ENCODE data around the gene RAB11FIP4.

Gene RAB11FIP4

DNA sequence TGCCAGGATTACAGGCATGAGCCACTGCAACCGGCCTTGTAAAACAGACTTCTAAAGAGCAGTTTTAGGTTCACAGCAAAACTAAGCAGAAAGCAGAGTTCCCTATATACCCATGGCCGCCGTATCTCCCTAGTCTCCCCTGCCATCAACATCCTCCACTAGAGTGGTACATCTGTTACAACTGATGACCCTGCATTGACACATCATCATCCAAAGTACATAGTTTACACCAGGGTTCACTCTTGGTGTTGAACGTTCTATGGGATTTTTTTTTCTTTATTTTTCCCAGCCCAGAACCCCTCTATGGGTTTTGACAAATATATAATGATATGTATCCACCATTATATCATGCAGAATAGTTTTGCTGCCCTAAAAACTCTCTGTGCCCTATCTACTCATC, 155.2 kb downstream of the RAB11FIP4 start:
- H3K36me3 ChIP-seq (ENCODE audit: control insufficient read depth, insufficient read depth, low read length), result no peaks in the 10 kb centered on the region
- H3K27me3 ChIP-seq (ENCODE audit: control insufficient read depth, insufficient read depth, low read length), result peaks cover 6% of the 10 kb centered on the region
- no peaks in the 10 kb centered on the region for H3K4me1 ChIP-seq (ENCODE audit: control insufficient read depth, insufficient read depth, low read length)
- no peaks in the 10 kb centered on the region for H3K9me3 ChIP-seq (ENCODE audit: control insufficient read depth, insufficient read depth, low read length)
- H3K4me3 ChIP-seq (ENCODE audit: low read depth, low read length), result no peak overlapping the region
- no peak overlapping the region for H3K27ac ChIP-seq (ENCODE audit: low read depth, low read length)
- no peak overlapping the region for H3K9ac ChIP-seq (ENCODE audit: low read depth, low read length)

GRCh38 chr17:31548709-31549108, 157.2 kb downstream of the RAB11FIP4 start:
- Histone ChIP-seq H3K9me3 (ENCODE audit: control insufficient read depth, insufficient read depth, low read length) (no peaks in the 10 kb centered on the region), H3K27ac (ENCODE audit: low read depth, low read length) (no peak overlapping the region), H3K36me3 (ENCODE audit: control insufficient read depth, insufficient read depth, low read length) (no peaks in the 10 kb centered on the region), H3K9ac (ENCODE audit: low read depth, low read length) (peak overlapping the region; percentile 80), H3K4me3 (ENCODE audit: low read depth, low read length) (peak overlapping the region; percentile 97), H3K27me3 (ENCODE audit: control insufficient read depth, insufficient read depth, low read length) (peaks cover 17% of the 10 kb centered on the region), H3K4me1 (ENCODE audit: control insufficient read depth, insufficient read depth, low read length) (no peaks in the 10 kb centered on the region)

- Histone ChIP-seq H3K4me3 (ENCODE audit: low read depth, low read length) (peak overlapping the region; percentile 97), H3K4me1 (ENCODE audit: control insufficient read depth, insufficient read depth, low read length) (no peaks in the 10 kb centered on the region), H3K9ac (ENCODE audit: low read depth, low read length) (peak overlapping the region; percentile 80), H3K9me3 (ENCODE audit: control insufficient read depth, insufficient read depth, low read length) (no peaks in the 10 kb centered on the region), H3K27me3 (ENCODE audit: control insufficient read depth, insufficient read depth, low read length) (peaks cover 22% of the 10 kb centered on the region), H3K27ac (ENCODE audit: low read depth, low read length) (peak overlapping the region; percentile 82), H3K36me3 (ENCODE audit: control insufficient read depth, insufficient read depth, low read length) (no peaks in the 10 kb centered on the region)
Observed at GRCh38 chr17:31549121-31549524, 157.6 kb downstream of the RAB11FIP4 start.

DNA sequence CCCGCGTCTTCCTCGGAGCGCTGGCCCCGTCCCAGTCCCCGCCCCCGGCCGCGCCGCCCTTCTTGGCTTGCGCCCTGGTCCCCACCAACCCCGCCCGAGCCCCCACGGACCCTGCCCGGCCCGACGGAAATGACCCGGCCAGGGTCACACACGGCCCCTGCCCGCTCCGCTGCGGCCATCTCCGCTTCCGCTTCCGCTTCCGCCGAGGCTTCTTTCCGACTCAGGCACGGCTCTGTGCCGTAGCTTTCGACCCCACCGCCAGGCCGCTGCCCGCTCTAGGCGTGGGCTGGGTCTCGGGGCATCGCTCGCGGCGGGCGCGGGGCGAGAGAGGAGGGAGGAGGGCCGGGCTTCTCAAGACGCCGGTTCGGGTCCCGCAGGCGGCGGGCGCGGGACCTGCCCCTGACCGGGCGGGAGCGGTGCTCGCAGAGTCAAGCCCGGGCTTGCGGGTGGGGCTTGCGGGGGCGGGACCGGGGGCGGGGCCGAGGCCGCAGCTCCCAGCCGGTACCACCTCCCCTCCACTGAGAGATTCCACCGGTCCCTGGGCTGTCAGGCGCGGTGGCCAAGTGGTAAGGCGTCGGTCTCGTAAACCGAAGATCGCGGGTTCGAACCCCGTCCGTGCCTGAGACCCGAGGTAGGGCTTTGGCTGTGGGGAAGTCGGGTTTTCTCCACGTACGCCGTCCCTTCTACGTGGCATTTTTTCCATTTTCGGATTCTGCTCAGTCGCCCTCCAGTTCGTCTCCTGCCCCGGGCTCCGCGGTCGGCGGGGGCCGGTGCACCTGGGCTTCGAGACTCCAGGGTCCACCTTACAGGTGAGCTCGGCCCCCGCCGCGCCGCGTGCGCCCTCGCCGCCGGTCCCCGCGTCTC, 158.3 kb downstream of the RAB11FIP4 start:
- H3K9me3 ChIP-seq (ENCODE audit: control insufficient read depth, insufficient read depth, low read length), result no peaks in the 10 kb centered on the region
- H3K4me1 ChIP-seq (ENCODE audit: control insufficient read depth, insufficient read depth, low read length), result no peaks in the 10 kb centered on the region
- peak overlapping the region; percentile 82 for H3K27ac ChIP-seq (ENCODE audit: low read depth, low read length)
- peak overlapping the region; percentile 80 for H3K9ac ChIP-seq (ENCODE audit: low read depth, low read length)
- peak overlapping the region; percentile 97 for H3K4me3 ChIP-seq (ENCODE audit: low read depth, low read length)
- H3K27me3 ChIP-seq (ENCODE audit: control insufficient read depth, insufficient read depth, low read length), result peaks cover 27% of the 10 kb centered on the region
- H3K36me3 ChIP-seq (ENCODE audit: control insufficient read depth, insufficient read depth, low read length), result no peaks in the 10 kb centered on the region

GRCh38 chr17:31550389-31551056, 159.0 kb downstream of the RAB11FIP4 start:
- Histone ChIP-seq H3K27ac (ENCODE audit: low read depth, low read length) (no peak overlapping the region), H3K36me3 (ENCODE audit: control insufficient read depth, insufficient read depth, low read length) (no peaks in the 10 kb centered on the region), H3K9ac (ENCODE audit: low read depth, low read length) (no peak overlapping the region), H3K27me3 (ENCODE audit: control insufficient read depth, insufficient read depth, low read length) (peaks cover 35% of the 10 kb centered on the region), H3K4me3 (ENCODE audit: low read depth, low read length) (peak overlapping the region; percentile 74), H3K9me3 (ENCODE audit: control insufficient read depth, insufficient read depth, low read length) (no peaks in the 10 kb centered on the region), H3K4me1 (ENCODE audit: control insufficient read depth, insufficient read depth, low read length) (no peaks in the 10 kb centered on the region)

DNA sequence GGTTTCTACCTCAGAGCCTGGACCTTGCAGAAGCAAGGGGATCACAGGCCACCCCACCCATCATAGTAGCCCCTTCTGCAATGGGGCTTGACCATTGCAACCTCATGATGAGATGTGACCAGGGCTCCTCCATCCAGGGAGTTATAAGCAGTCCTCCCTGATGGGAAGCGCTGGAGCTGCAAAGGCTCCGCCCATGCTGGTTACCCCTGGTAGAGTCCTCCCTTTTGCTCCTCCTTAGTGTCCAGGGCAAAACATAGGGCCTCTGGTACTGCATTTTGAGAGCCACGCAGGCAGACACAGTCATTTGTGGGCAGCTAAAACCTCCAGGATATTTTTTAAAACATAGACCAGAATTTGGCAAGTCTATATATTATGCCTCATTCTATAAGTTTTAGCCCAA, 161.1 kb downstream of the RAB11FIP4 start:
- peaks cover 3% of the 10 kb centered on the region; the same call in 1 of the 2 replicates for H3K4me1 ChIP-seq (ENCODE audit: control insufficient read depth, insufficient read depth, low read length)
- H3K27ac ChIP-seq (ENCODE audit: low read depth, low read length), result no peak overlapping the region
- H3K27me3 ChIP-seq (ENCODE audit: control insufficient read depth, insufficient read depth, low read length), result peaks cover 48% of the 10 kb centered on the region
- no peak overlapping the region for H3K4me3 ChIP-seq (ENCODE audit: low read depth, low read length)
- no peaks in the 10 kb centered on the region for H3K36me3 ChIP-seq (ENCODE audit: control insufficient read depth, insufficient read depth, low read length)
- no peaks in the 10 kb centered on the region for H3K9me3 ChIP-seq (ENCODE audit: control insufficient read depth, insufficient read depth, low read length)
- H3K9ac ChIP-seq (ENCODE audit: low read depth, low read length), result no peak overlapping the region

- Histone ChIP-seq H3K36me3 (ENCODE audit: control insufficient read depth, insufficient read depth, low read length) (no peaks in the 10 kb centered on the region), H3K4me1 (ENCODE audit: control insufficient read depth, insufficient read depth, low read length) (peaks cover 3% of the 10 kb centered on the region; the same call in 1 of the 2 replicates), H3K9me3 (ENCODE audit: control insufficient read depth, insufficient read depth, low read length) (no peaks in the 10 kb centered on the region), H3K27ac (ENCODE audit: low read depth, low read length) (no peak overlapping the region), H3K27me3 (ENCODE audit: control insufficient read depth, insufficient read depth, low read length) (peaks cover 57% of the 10 kb centered on the region), H3K9ac (ENCODE audit: low read depth, low read length) (no peak overlapping the region), H3K4me3 (ENCODE audit: low read depth, low read length) (no peak overlapping the region)
Observed at GRCh38 chr17:31553506-31553905, 162.0 kb downstream of the RAB11FIP4 start.

DNA sequence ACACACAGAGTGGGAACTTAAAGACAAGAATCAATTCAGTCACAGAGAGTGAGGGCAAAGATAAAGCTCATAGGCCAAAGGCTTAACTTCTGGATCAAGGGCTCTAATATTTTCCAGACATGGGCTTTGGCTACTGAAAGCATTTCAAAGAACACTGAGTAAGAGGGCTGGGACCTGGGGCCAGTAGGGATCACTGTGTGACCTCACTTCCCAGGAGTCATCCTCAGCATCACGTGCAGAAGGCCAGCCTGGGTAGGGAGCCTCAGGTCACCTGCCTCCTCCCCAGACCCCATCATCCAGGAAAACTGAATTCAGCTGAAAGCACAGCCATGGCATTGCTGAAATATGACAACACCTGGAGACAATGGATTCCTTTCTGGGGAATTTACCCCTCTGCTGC, 163.5 kb downstream of the RAB11FIP4 start:
- Histone ChIP-seq H3K36me3 (ENCODE audit: control insufficient read depth, insufficient read depth, low read length) (no peaks in the 10 kb centered on the region), H3K9me3 (ENCODE audit: control insufficient read depth, insufficient read depth, low read length) (no peaks in the 10 kb centered on the region), H3K4me3 (ENCODE audit: low read depth, low read length) (no peak overlapping the region), H3K9ac (ENCODE audit: low read depth, low read length) (no peak overlapping the region), H3K27ac (ENCODE audit: low read depth, low read length) (no peak overlapping the region), H3K27me3 (ENCODE audit: control insufficient read depth, insufficient read depth, low read length) (peaks cover 67% of the 10 kb centered on the region), H3K4me1 (ENCODE audit: control insufficient read depth, insufficient read depth, low read length) (peaks cover 4% of the 10 kb centered on the region)

DNA sequence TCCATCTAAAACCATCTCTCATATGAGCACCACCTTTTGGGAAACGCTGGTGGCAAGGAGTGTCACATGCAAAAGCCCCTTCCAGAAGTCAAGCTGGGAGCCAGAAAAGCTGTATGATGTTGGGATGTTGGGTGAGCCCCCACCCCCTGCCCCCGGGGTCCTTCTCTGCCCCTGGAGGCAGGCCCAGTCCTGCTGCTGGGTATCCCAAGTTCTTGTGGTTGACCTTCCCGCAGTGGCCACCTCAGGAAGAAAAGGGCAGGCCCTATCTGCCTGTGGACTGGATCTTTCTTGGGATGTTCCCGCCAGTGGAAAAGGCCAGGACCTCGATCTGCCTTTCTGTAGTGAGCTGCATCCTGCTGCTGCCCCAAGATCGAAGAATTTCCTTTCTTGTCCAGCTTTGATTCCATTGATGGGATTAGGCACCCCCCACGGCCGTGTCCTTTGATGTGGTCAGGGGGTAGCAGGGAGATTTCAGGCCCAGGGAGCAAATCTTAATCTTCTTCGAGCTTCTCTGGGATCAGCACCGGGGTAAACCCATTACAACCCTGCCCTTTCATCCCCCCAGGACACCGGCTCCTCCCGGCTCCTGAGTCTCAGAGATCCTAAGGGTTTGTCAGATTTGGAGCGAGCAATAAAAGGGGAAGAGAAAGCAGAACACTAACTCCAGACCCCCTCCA, 165.6 kb downstream of the RAB11FIP4 start:
- peaks cover 76% of the 10 kb centered on the region for H3K27me3 ChIP-seq (ENCODE audit: control insufficient read depth, insufficient read depth, low read length)
- H3K4me1 ChIP-seq (ENCODE audit: control insufficient read depth, insufficient read depth, low read length), result peaks cover 25% of the 10 kb centered on the region
- no peaks in the 10 kb centered on the region for H3K9me3 ChIP-seq (ENCODE audit: control insufficient read depth, insufficient read depth, low read length)
- H3K27ac ChIP-seq (ENCODE audit: low read depth, low read length), result peak overlapping the region; percentile 50
- H3K36me3 ChIP-seq (ENCODE audit: control insufficient read depth, insufficient read depth, low read length), result no peaks in the 10 kb centered on the region
- H3K4me3 ChIP-seq (ENCODE audit: low read depth, low read length), result no peak overlapping the region
- H3K9ac ChIP-seq (ENCODE audit: low read depth, low read length), result no peak overlapping the region

- Histone ChIP-seq H3K4me3 (ENCODE audit: low read depth, low read length) (peak overlapping the region; percentile 69), H3K4me1 (ENCODE audit: control insufficient read depth, insufficient read depth, low read length) (peaks cover 30% of the 10 kb centered on the region), H3K36me3 (ENCODE audit: control insufficient read depth, insufficient read depth, low read length) (no peaks in the 10 kb centered on the region), H3K27me3 (ENCODE audit: control insufficient read depth, insufficient read depth, low read length) (peaks cover 65% of the 10 kb centered on the region), H3K27ac (ENCODE audit: low read depth, low read length) (no peak overlapping the region), H3K9ac (ENCODE audit: low read depth, low read length) (no peak overlapping the region), H3K9me3 (ENCODE audit: control insufficient read depth, insufficient read depth, low read length) (no peaks in the 10 kb centered on the region)
Observed at GRCh38 chr17:31558748-31559583, 167.5 kb downstream of the RAB11FIP4 start.

Measured in HUES48 (cell line).